ENCODE data around the gene TNFAIP1. TPM values are rescaled to one million over a fixed set of nuclear protein-coding genes. Genes with fewer than 3 reads are reported as not detected.

TNFAIP1 gene, protein sequence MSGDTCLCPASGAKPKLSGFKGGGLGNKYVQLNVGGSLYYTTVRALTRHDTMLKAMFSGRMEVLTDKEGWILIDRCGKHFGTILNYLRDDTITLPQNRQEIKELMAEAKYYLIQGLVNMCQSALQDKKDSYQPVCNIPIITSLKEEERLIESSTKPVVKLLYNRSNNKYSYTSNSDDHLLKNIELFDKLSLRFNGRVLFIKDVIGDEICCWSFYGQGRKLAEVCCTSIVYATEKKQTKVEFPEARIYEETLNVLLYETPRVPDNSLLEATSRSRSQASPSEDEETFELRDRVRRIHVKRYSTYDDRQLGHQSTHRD
- total RNA-seq: 31.8 and 33.3 TPM in 2 replicates

DNA sequence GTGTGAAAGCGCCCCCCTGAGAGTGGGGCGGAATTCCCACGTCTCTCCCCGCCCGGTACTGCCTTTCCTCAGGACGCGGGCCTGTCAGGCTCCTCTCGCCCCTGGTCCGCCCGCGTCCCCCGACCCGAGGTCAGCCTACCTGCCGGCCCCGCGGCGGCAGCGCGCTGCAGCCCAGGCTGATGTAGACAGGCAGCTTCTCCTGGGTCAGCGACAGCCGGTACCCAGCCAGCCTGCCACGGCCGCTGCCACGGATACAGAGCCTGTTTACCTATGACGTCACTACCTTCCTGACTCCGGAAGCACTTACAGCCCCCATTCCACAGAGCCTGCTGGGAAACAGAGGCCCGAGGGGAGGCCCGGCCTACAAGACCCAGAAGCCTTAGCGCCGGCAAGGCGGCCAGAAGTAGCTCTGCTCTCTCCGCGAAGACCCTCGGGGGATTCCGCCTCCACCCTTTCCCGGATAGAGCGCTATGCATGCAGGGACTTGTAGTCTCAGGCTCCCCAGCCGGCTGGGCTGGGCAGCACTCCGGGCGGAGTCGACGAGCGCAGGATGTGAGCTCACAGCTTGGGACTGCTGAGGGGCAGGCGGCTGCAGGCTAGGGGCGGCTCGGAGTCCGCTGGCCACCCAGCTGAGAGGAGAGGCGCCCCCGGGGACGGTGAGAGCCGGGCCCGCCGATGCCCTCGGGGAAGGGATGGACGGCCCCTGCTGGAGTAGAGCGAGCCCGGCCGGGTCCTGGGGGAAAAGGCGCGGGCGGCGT is at the start of gene TNFAIP1, which contains the start of gene IFT20:
TNFAIP1 (plus strand) TSS at position 561 of the 758 bp plus-strand sequence. CDS start 3,761 bp downstream, outside the sequence.
IFT20 (minus strand) TSS at position 272 of the 758 bp plus-strand sequence. CDS start 3,487 bp downstream, outside the sequence.
- H3K36me3 ChIP-seq (ENCODE audit: insufficient read depth, low read length): peaks cover 32% of the 10 kb centered on the region
- peak within 1 kb of the TSS; percentile 83 for H3K4me3 ChIP-seq (ENCODE audit: insufficient read depth, low read length)
- H3K9me3 ChIP-seq (ENCODE audit: low read depth, low read length): no peaks in the 10 kb centered on the region
- H3K27ac ChIP-seq (ENCODE audit: low read depth, low read length): peak within 1 kb of the TSS; percentile 96
- DNase-seq (ENCODE audit: insufficient read length, low spot score, missing footprints): peak; percentile 96
- no peaks in the 10 kb centered on the region for H3K27me3 ChIP-seq (ENCODE audit: insufficient read depth, low read length)
- H3K4me1 ChIP-seq (ENCODE audit: insufficient read depth, low read length): peaks cover 47% of the 10 kb centered on the region
- TF ChIP-seq, protein P1, sequence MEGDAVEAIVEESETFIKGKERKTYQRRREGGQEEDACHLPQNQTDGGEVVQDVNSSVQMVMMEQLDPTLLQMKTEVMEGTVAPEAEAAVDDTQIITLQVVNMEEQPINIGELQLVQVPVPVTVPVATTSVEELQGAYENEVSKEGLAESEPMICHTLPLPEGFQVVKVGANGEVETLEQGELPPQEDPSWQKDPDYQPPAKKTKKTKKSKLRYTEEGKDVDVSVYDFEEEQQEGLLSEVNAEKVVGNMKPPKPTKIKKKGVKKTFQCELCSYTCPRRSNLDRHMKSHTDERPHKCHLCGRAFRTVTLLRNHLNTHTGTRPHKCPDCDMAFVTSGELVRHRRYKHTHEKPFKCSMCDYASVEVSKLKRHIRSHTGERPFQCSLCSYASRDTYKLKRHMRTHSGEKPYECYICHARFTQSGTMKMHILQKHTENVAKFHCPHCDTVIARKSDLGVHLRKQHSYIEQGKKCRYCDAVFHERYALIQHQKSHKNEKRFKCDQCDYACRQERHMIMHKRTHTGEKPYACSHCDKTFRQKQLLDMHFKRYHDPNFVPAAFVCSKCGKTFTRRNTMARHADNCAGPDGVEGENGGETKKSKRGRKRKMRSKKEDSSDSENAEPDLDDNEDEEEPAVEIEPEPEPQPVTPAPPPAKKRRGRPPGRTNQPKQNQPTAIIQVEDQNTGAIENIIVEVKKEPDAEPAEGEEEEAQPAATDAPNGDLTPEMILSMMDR (IDR thresholded peaks at IDR 0.05; ENCODE audit: extremely low read depth, low read depth, low read length): no peak
- peak within 1 kb of the TSS; percentile 99 for H3K4me2 ChIP-seq (ENCODE audit: insufficient read depth, low read length)
- H4K20me1 ChIP-seq (ENCODE audit: insufficient read depth, low read length): peaks cover 43% of the 10 kb centered on the region
- H3K79me2 ChIP-seq (ENCODE audit: insufficient read depth, low read length): peaks cover 91% of the 10 kb centered on the region
- H2AFZ ChIP-seq (ENCODE audit: low read length): peak within 1 kb of the TSS; percentile 69

GRCh38 chr17:28285965-28286364 is 49.6 kb upstream of the TNFAIP1 start:
- TF ChIP-seq, protein P1 (IDR thresholded peaks at IDR 0.05; ENCODE audit: extremely low read depth, low read depth, low read length): no peak
- H3K27me3 ChIP-seq (ENCODE audit: insufficient read depth, low read length): peaks cover under 1% of the 10 kb centered on the region
- H4K20me1 ChIP-seq (ENCODE audit: insufficient read depth, low read length): no peaks in the 10 kb centered on the region
- no peak overlapping the region for H3K4me2 ChIP-seq (ENCODE audit: insufficient read depth, low read length)
- no peaks in the 10 kb centered on the region for H3K79me2 ChIP-seq (ENCODE audit: insufficient read depth, low read length)
- peaks cover 12% of the 10 kb centered on the region for H3K4me1 ChIP-seq (ENCODE audit: insufficient read depth, low read length)
- H3K4me3 ChIP-seq (ENCODE audit: insufficient read depth, low read length): no peak overlapping the region
- no peak for DNase-seq (ENCODE audit: insufficient read length, low spot score, missing footprints)
- H3K27ac ChIP-seq (ENCODE audit: low read depth, low read length): no peak overlapping the region
- no peaks in the 10 kb centered on the region for H3K36me3 ChIP-seq (ENCODE audit: insufficient read depth, low read length)
- no peaks in the 10 kb centered on the region for H3K9me3 ChIP-seq (ENCODE audit: low read depth, low read length)
- no peak overlapping the region for H2AFZ ChIP-seq (ENCODE audit: low read length)

- Histone ChIP-seq H3K79me2 (ENCODE audit: insufficient read depth, low read length) (no peaks in the 10 kb centered on the region), H3K4me2 (ENCODE audit: insufficient read depth, low read length) (no peak overlapping the region), H3K9me3 (ENCODE audit: low read depth, low read length) (no peaks in the 10 kb centered on the region), H3K27me3 (ENCODE audit: insufficient read depth, low read length) (peaks cover 5% of the 10 kb centered on the region), H2AFZ (ENCODE audit: low read length) (no peak overlapping the region), H3K27ac (ENCODE audit: low read depth, low read length) (no peak overlapping the region), H3K36me3 (ENCODE audit: insufficient read depth, low read length) (no peaks in the 10 kb centered on the region), H4K20me1 (ENCODE audit: insufficient read depth, low read length) (no peaks in the 10 kb centered on the region), H3K4me1 (ENCODE audit: insufficient read depth, low read length) (no peaks in the 10 kb centered on the region), H3K4me3 (ENCODE audit: insufficient read depth, low read length) (no peak overlapping the region)
- DNase-seq (ENCODE audit: insufficient read length, low spot score, missing footprints): no peak
- TF ChIP-seq, protein P1 (IDR thresholded peaks at IDR 0.05; ENCODE audit: extremely low read depth, low read depth, low read length): no peak
These were observed 44.9 kb upstream of the TNFAIP1 start for GRCh38 chr17:28290703-28291102.
